K562 (cell line): ENCODE measurements around the gene ADAMTS14. TPM values are rescaled to one million over a fixed set of nuclear protein-coding genes. Genes with fewer than 3 reads are reported as not detected.

Experiments used
- BRF2 ChIP-seq: IDR thresholded peaks from 3 replicates; pipeline ENCODE4 v1.6.1; 2011; ENCODE audit warnings: borderline replicate concordance, mild to moderate bottlenecking; ENCODE audit not compliant: insufficient read length, insufficient read depth
- CBX8 ChIP-seq: fragments of 200-600 bp; sonication (generic); IDR thresholded peaks from 2 replicates; pipeline ENCODE4 v1.6.1; 2012; ENCODE audit warnings: borderline replicate concordance, mixed run types, low read depth, mild to moderate bottlenecking, moderate library complexity, mixed read lengths, low read length, control low read depth, inconsistent platforms; ENCODE audit not compliant: poor library complexity, severe bottlenecking; ENCODE audit errors: extremely low read depth
- GABPB1 ChIP-seq: sonication (generic); formaldehyde crosslinking; IDR thresholded peaks from 2 replicates; pipeline ENCODE4 v1.8.0; 2022; ENCODE audit warnings: mild to moderate bottlenecking, missing genetic modification reagents
- IFI16 ChIP-seq: fragments of 250-450 bp; sonication (Bioruptor Pico); IDR thresholded peaks from 2 replicates; pipeline ENCODE4 v2.1.2; 2022; ENCODE audit warnings: mild to moderate bottlenecking, inconsistent platforms
- NR2C1 ChIP-seq, 2 experiments: fragments of 450-650 bp; IDR thresholded peaks; 2 replicates each; pipeline ENCODE4 v1.6.1; 2017; ENCODE audit warnings: mild to moderate bottlenecking in 2 of 2, antibody characterized with exemption in 1 of 2, inconsistent platforms in 1 of 2, missing compliant biosample characterization in 1 of 2, missing genetic modification characterization in 1 of 2
- NR2C2 ChIP-seq, 2 experiments: fragments of 200-800 bp in 1 of 2; sonication (Bioruptor generic) in 1 of 2; sonication (generic) in 1 of 2; formaldehyde crosslinking in 1 of 2; IDR thresholded peaks; 2 replicates each; pipeline versions ENCODE4 v1.6.1 to v1.8.0; 2016 to 2022; ENCODE audit warnings: mild to moderate bottlenecking in 1 of 2, missing compliant biosample characterization in 1 of 2, missing genetic modification characterization in 1 of 2, missing genetic modification reagents in 1 of 2
- NR2F6 ChIP-seq: fragments of 450-650 bp; formaldehyde crosslinking; IDR thresholded peaks from 2 replicates; pipeline ENCODE4 v1.4.0; 2020; ENCODE audit warnings: mild to moderate bottlenecking
- NR3C1 ChIP-seq: sonication (generic); formaldehyde crosslinking; IDR thresholded peaks from 2 replicates; pipeline ENCODE4 v1.8.1; 2022; ENCODE audit warnings: missing genetic modification reagents
- POLR2A ChIP-seq: fragments of 450-650 bp; conservative IDR thresholded peaks from 2 replicates; pipeline ENCODE4 v1.6.1; 2016
- TSC22D4 ChIP-seq: fragments of 450-650 bp; IDR thresholded peaks from 2 replicates; pipeline ENCODE4 v1.6.1; 2016; ENCODE audit warnings: missing genetic modification characterization, missing biosample characterization, control low read depth
- ZBTB17 ChIP-seq: fragments of 450-650 bp; formaldehyde crosslinking; IDR thresholded peaks from 2 replicates; pipeline ENCODE4 v1.4.0; 2020; ENCODE audit warnings: mild to moderate bottlenecking
- ZBTB40 ChIP-seq, 2 experiments: fragments of 450-650 bp in 1 of 2; sonication (generic) in 1 of 2; formaldehyde crosslinking in 1 of 2; IDR thresholded peaks; 2 replicates each; pipeline versions ENCODE4 v1.7.1 to v1.9.0; 2016 to 2022; ENCODE audit warnings: inconsistent platforms in 1 of 2, mild to moderate bottlenecking in 1 of 2, missing genetic modification reagents in 1 of 2
- ZNF124 ChIP-seq: sonication (generic); formaldehyde crosslinking; IDR thresholded peaks from 2 replicates; pipeline ENCODE4 v1.8.1; 2022; ENCODE audit warnings: missing genetic modification reagents
- ZNF143 ChIP-seq: sonication (generic); formaldehyde crosslinking; IDR thresholded peaks from 2 replicates; pipeline ENCODE4 v1.9.0; 2022; ENCODE audit warnings: mild to moderate bottlenecking, missing genetic modification reagents
- ZNF384 ChIP-seq: IDR thresholded peaks from 2 replicates; pipeline ENCODE4 v1.6.1; 2012; ENCODE audit warnings: low read depth, low read length, improper control_type of control experiment
- polyA plus RNA-seq, 8 experiments: library from polyadenylated mRNA; depleted of rRNA in 4 of 8; stranded (reverse) in 5 of 8; unstranded in 3 of 8; fragments of >200 nt; fragmentation: Nextera tagmentation in 2 of 8; fragmentation: Illumina TruSeq in 1 of 8; extraction: Ambion mirVana in 2 of 8; extraction: Trizol in 1 of 8; gene quantifications; 2 replicates each; pipeline versions ENCODE4 v1.2.1 to v1.2.3, GENCODE V29; 2011 to 2014; ENCODE audit warnings: inconsistent platforms in 1 of 8, missing spikeins in 1 of 8
- total RNA-seq, 7 experiments: library from RNA; depleted of rRNA in 6 of 7; stranded (reverse); fragments of >200 nt in 6 of 7; fragmentation: Illumina TruSeq in 2 of 7; extraction: Trizol in 2 of 7; gene quantifications; 2 replicates each; pipeline versions ENCODE4 v1.2.1 to v1.2.3, GENCODE V29; 2011 to 2021; ENCODE audit warnings: low replicate concordance in 1 of 7
- TF ChIP-seq, protein P1 (sequence below): fragments of 450-650 bp; formaldehyde crosslinking; IDR thresholded peaks from 2 replicates; pipeline ENCODE4 v1.4.0; 2022; ENCODE audit warnings: missing genetic modification characterization

The ADAMTS14 gene
- total and polyA plus RNA-seq, 9 of the 15 experiments (the other 6 are each of a cell fraction or from before 2014, with no cell fraction given), result 0.04 to 37.4 (median 15.9) TPM

DNA sequence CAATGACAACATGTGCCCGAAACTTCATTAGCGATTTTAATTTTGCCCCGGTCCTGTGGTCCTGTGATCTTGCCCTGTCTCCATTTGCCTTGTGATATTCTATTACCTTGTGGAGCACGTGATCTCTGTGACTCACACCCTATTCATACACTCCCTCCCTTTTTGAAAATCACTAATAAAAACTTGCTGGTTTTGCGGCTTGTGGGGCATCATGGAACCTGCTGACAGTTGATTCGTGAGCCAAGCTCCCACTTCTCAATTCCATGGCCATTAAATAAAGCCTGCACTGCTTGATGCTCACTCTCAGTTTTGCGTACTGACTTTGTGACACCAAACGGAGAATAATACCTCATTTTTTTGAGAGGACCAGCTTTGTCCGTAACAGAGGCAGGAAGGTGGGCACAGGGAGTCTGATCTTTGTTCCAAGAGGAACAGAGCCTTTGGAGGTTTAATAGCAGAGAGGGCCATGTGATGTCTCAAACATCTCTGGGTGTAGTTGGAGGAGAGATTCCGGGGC, 3.8 kb upstream of the ADAMTS14 start (continued):
- TF ChIP-seq NR2C1 (IDR thresholded peaks at IDR 0.05) (no peak), NR2C1 (tag; IDR thresholded peaks at IDR 0.05) (peak; percentile 61; the same call in 1 of the 2 replicates), CBX8 (no peak), BRF2 (no peak), GABPB1 (no peak), ZBTB40 (IDR thresholded peaks at IDR 0.05) (no peak; the same call in 1 of the 2 replicates), ZBTB40 (CRISPR knock-in tag; IDR thresholded peaks at IDR 0.05) (no peak), NR2C2 (CRISPR knock-in tag; IDR thresholded peaks at IDR 0.05) (no peak), NR2C2 (tag; IDR thresholded peaks at IDR 0.05) (no peak), IFI16 (CRISPR knock-in tag) (0 out of 2 replicates have a peak, but pooled peaks have one; percentile 67), ZNF124 (CRISPR knock-in tag) (no peak), POLR2A (no peak), NR2F6 (CRISPR knock-in tag) (peak; percentile 62; the same call in 1 of the 2 replicates), NR3C1 (no peak), ZNF143 (no peak), ZBTB17 (CRISPR knock-in tag) (0 out of 2 replicates have a peak, but pooled peaks have one; percentile 27), TSC22D4 (tag) (no peak), ZNF384 (0 out of 2 replicates have a peak, but pooled peaks have one; percentile 13)
- TF ChIP-seq, protein P1, sequence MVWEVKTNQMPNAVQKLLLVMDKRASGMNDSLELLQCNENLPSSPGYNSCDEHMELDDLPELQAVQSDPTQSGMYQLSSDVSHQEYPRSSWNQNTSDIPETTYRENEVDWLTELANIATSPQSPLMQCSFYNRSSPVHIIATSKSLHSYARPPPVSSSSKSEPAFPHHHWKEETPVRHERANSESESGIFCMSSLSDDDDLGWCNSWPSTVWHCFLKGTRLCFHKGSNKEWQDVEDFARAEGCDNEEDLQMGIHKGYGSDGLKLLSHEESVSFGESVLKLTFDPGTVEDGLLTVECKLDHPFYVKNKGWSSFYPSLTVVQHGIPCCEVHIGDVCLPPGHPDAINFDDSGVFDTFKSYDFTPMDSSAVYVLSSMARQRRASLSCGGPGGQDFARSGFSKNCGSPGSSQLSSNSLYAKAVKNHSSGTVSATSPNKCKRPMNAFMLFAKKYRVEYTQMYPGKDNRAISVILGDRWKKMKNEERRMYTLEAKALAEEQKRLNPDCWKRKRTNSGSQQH, result no peak
